Transverse colon (tissue), 4 donors: ENCODE measurements around the gene KRTAP9-3.

Source experiments
- POLR2AphosphoS5 ChIP-seq, 3 donors: sonication (generic); formaldehyde crosslinking; IDR thresholded peaks; one replicate each; pipeline ENCODE4 v1.6.1; 2016; ENCODE audit warnings: antibody characterized with exemption in 3 of 3
- TF ChIP-seq, protein P1 (sequence below), 5 experiments: fragments of 200-600 bp in 3 of 5; fragments of 450-650 bp in 2 of 5; sonication (generic) in 3 of 5; IDR thresholded peaks; 1 replicate in 2 of 5; 2 replicates in 3 of 5; pipeline ENCODE4 v1.5.1; 2016 to 2017; ENCODE audit warnings: antibody characterized with exemption in 5 of 5, inconsistent platforms in 3 of 5, mild to moderate bottlenecking in 2 of 5, moderate library complexity in 1 of 5

DNA sequence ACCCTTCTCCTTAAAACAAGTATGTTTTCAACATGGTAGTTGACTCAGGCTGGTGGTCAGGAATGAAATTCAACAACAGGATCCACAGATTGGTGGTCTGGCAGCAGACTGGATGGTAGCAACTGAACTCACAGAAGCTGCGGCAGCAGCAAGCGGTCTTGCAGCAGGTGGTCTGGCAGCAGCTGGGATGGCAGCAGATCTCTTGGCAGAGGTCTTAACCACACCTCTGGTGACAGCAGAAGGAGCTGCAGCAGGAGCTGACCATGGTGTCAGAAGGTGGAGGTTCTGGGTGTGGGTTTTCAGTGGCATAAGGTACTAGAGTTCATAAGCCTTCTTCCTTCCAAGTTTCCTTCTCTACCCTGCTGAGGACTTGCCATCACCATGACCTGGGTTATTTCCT, 45.4 kb upstream of the KRTAP9-3 start:
- TF ChIP-seq, protein P1, sequence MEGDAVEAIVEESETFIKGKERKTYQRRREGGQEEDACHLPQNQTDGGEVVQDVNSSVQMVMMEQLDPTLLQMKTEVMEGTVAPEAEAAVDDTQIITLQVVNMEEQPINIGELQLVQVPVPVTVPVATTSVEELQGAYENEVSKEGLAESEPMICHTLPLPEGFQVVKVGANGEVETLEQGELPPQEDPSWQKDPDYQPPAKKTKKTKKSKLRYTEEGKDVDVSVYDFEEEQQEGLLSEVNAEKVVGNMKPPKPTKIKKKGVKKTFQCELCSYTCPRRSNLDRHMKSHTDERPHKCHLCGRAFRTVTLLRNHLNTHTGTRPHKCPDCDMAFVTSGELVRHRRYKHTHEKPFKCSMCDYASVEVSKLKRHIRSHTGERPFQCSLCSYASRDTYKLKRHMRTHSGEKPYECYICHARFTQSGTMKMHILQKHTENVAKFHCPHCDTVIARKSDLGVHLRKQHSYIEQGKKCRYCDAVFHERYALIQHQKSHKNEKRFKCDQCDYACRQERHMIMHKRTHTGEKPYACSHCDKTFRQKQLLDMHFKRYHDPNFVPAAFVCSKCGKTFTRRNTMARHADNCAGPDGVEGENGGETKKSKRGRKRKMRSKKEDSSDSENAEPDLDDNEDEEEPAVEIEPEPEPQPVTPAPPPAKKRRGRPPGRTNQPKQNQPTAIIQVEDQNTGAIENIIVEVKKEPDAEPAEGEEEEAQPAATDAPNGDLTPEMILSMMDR (IDR thresholded peaks at IDR 0.05) = no peak
- no peak for TF ChIP-seq POLR2AphosphoS5 (IDR thresholded peaks at IDR 0.05)
